SK-N-SH (cell line): ENCODE measurements around the gene SPRY1. TPM values are rescaled to one million over a fixed set of nuclear protein-coding genes. Genes with fewer than 3 reads are reported as not detected.
A peak's percentile ranks its signal among the peaks of the same experiment; 100 is the strongest.

Experiments
- CTCF ChIA-PET: fragments of 300-600, 350-600 bp; formaldehyde crosslinking; extraction: SDS; loops from one replicate; lab custom pipeline; 2021; lab: Yijun Ruan, JAX
- POLR2A ChIA-PET: fragments of 350-600 bp; sonication (Branson Sonifier 250); formaldehyde crosslinking; extraction: SDS; loops from one replicate; lab custom pipeline; 2020; ENCODE audit warnings: antibody characterized with exemption, inconsistent platforms; lab: Yijun Ruan, JAX
- DNase-seq: peaks from one replicate; pipeline ENCODE4 v3.0.0; 2012
- H2AFZ ChIP-seq: fragments of 200-600 bp; sonication (generic); 2 replicates; pipeline ENCODE4 v1.8.1; 2016; ENCODE audit warnings: antibody characterized with exemption, mild to moderate bottlenecking, low read depth
- H3F3A ChIP-seq: fragments of 200-600 bp; sonication (generic); replicated peaks from 2 replicates; pipeline ENCODE3; 2016; ENCODE audit warnings: antibody characterized with exemption, mild to moderate bottlenecking; ENCODE audit not compliant: insufficient read depth
- H3K27ac ChIP-seq, 2 experiments: fragments of 200-500 bp in 1 of 2; fragments of 200-600 bp in 1 of 2; sonication (Bioruptor generic) in 1 of 2; sonication (generic), shearing (Covaris generic) in 1 of 2; 2 replicates each; pipeline versions ENCODE4 v1.5.1 to v1.6.1; 2014 to 2016; ENCODE audit warnings: low read depth in 2 of 2, inconsistent platforms in 1 of 2, low read length in 1 of 2, mild to moderate bottlenecking in 1 of 2, mixed read lengths in 1 of 2
- H3K27me3 ChIP-seq: fragments of 200-600 bp; sonication (generic), shearing (Covaris generic); 2 replicates; pipeline ENCODE4 v1.6.1; 2016; ENCODE audit warnings: mixed run types; ENCODE audit not compliant: insufficient read depth
- H3K36me3 ChIP-seq, 2 experiments: fragments of 200-500 bp in 1 of 2; fragments of 200-600 bp in 1 of 2; sonication (Bioruptor generic) in 1 of 2; sonication (generic) in 1 of 2; replicated peaks in 1 of 2; 2 replicates each; pipeline versions ENCODE3 to v1.5.1; 2014 to 2016; ENCODE audit warnings: low read length in 1 of 2, mild to moderate bottlenecking in 1 of 2; ENCODE audit not compliant: insufficient read depth in 2 of 2, control insufficient read depth in 1 of 2
- H3K4me1 ChIP-seq, 2 experiments: fragments of 200-500 bp in 1 of 2; fragments of 200-600 bp in 1 of 2; sonication (Bioruptor generic) in 1 of 2; sonication (generic), shearing (Covaris generic) in 1 of 2; 2 replicates each; pipeline versions ENCODE4 v1.5.1 to v1.6.1; 2014 to 2016; ENCODE audit warnings: low read depth in 1 of 2, low read length in 1 of 2, mixed run types in 1 of 2; ENCODE audit not compliant: insufficient read depth in 2 of 2, control insufficient read depth in 1 of 2
- H3K4me2 ChIP-seq: fragments of 200-600 bp; sonication (generic), shearing (Covaris generic); 2 replicates; pipeline ENCODE4 v1.6.1; 2017; ENCODE audit warnings: mixed run types
- H3K4me3 ChIP-seq, 2 experiments: fragments of 200-500 bp in 1 of 2; fragments of 200-600 bp in 1 of 2; sonication (Bioruptor generic) in 1 of 2; sonication (generic), shearing (Covaris generic) in 1 of 2; 2 replicates each; pipeline versions ENCODE4 v1.5.1 to v1.8.1; 2014 to 2016; ENCODE audit warnings: low read depth in 2 of 2, inconsistent platforms in 1 of 2, low read length in 1 of 2, mild to moderate bottlenecking in 1 of 2, mixed read lengths in 1 of 2, moderate library complexity in 1 of 2
- H3K79me2 ChIP-seq: fragments of 200-600 bp; sonication (generic); 2 replicates; pipeline ENCODE4 v1.8.1; 2017; ENCODE audit warnings: mild to moderate bottlenecking; ENCODE audit not compliant: insufficient read depth
- H3K9ac ChIP-seq: fragments of 200-600 bp; sonication (generic); 2 replicates; pipeline ENCODE4 v1.6.1; 2017; ENCODE audit warnings: mixed run types
- H3K9me2 ChIP-seq: fragments of 200-600 bp; sonication (generic); 2 replicates; pipeline ENCODE4 v1.6.1; 2017; ENCODE audit warnings: mixed run types
- H3K9me3 ChIP-seq: fragments of 200-600 bp; sonication (generic); 2 replicates; pipeline ENCODE4 v1.6.1; 2017; ENCODE audit warnings: mixed run types, mild to moderate bottlenecking, moderate library complexity
- H4K20me1 ChIP-seq: fragments of 200-600 bp; sonication (generic); 2 replicates; pipeline ENCODE4 v1.6.1; 2017; ENCODE audit warnings: mild to moderate bottlenecking, mixed run types; ENCODE audit not compliant: insufficient read depth
- ELF1 ChIP-seq: IDR thresholded peaks from 2 replicates; pipeline ENCODE4 v1.4.0; 2012
- EP300 ChIP-seq, 2 experiments: IDR thresholded peaks; 2 replicates each; pipeline versions ENCODE4 v1.4.0 to v1.6.1; 2012; ENCODE audit warnings: borderline replicate concordance in 1 of 2, low read depth in 1 of 2, low read length in 1 of 2
- FOSL2 ChIP-seq: IDR thresholded peaks from 2 replicates; pipeline ENCODE4 v1.4.0; 2012; ENCODE audit warnings: low read depth, mild to moderate bottlenecking, moderate library complexity, borderline replicate concordance
- GATA2 ChIP-seq: sonication (generic); formaldehyde crosslinking; IDR thresholded peaks from 2 replicates; pipeline ENCODE4 v1.5.0; 2020; ENCODE audit warnings: mild to moderate bottlenecking, missing genetic modification reagents
- IRF3 ChIP-seq: fragments of 150-350 bp; IDR thresholded peaks from 2 replicates; pipeline ENCODE4 v1.6.1; 2016; ENCODE audit warnings: mild to moderate bottlenecking, low read depth, low read length
- NFIC ChIP-seq: IDR thresholded peaks from 2 replicates; pipeline ENCODE4 v1.4.0; 2012; ENCODE audit warnings: borderline replicate concordance
- TAF1 ChIP-seq: IDR thresholded peaks from 2 replicates; pipeline ENCODE4 v1.6.1; 2012; ENCODE audit warnings: low read depth, mild to moderate bottlenecking, low read length, moderate library complexity, borderline replicate concordance
- ZBTB33 ChIP-seq: IDR thresholded peaks from 2 replicates; pipeline ENCODE4 v1.4.0; 2012; ENCODE audit warnings: low read depth, borderline replicate concordance
- WGBS: methylation state at CpG from one replicate; pipeline ENCODE4 v1.1.6; 2017; ENCODE audit warnings: low lambda C conversion rate; 5-methylcytosine and 5-hydroxymethylcytosine counted together
- polyA plus RNA-seq, 3 experiments: library from polyadenylated mRNA; depleted of rRNA; stranded (reverse); fragments of >200 nt; gene quantifications; 2 replicates each; pipeline ENCODE4 v1.2.3, GENCODE V29; 2012
- TF ChIP-seq, protein P1 (sequence below): IDR thresholded peaks from 2 replicates; pipeline ENCODE4 v1.4.0; 2012; ENCODE audit warnings: low read depth
- TF ChIP-seq, protein P2 (sequence below): IDR thresholded peaks from 2 replicates; pipeline ENCODE4; 2012
- TF ChIP-seq, protein P3 (sequence below): IDR thresholded peaks from 2 replicates; pipeline ENCODE4 v1.6.1; 2012; ENCODE audit warnings: mild to moderate bottlenecking, low read depth, low read length, moderate library complexity
- TF ChIP-seq, protein P4 (sequence below): fragments of 200-600 bp; sonication (generic); IDR thresholded peaks from 2 replicates; pipeline ENCODE4 v1.6.1; 2017; ENCODE audit warnings: antibody characterized with exemption, mild to moderate bottlenecking, moderate library complexity
- TF ChIP-seq, protein P5 (sequence below): IDR thresholded peaks from 2 replicates; pipeline ENCODE4 v1.4.0; 2012; ENCODE audit warnings: low read depth, borderline replicate concordance

SPRY1 gene
- polyA plus RNA-seq, 1 of the 3 experiments (the other 2 are of a cell fraction), result 12.4 TPM

DNA sequence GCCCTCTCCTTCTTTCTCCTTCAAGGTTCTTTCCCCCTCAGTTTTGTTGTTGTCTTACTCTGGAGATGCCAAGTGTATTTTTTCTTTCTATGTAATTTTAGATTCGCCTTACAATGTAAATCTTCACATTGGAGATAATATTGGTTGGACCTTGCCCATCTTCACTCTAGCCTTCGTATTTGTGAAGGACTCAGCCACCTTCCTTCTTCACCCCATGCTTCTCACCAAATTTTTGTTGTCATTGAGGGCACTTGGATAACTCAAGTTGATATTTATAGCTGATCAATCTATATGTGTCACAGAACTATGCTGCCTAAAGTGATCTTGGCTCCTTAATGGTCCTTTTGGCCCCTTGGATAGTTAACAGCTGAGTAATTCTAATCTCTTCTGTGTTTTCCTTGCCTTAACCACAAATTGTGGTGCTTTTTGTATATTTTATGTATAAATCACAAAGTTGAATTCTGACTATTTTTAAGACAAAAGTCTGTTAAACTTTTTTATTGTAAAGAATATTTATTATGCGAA is 6.5 kb downstream of the SPRY1 start:
- TF ChIP-seq, protein P1, sequence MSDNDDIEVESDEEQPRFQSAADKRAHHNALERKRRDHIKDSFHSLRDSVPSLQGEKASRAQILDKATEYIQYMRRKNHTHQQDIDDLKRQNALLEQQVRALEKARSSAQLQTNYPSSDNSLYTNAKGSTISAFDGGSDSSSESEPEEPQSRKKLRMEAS, result no peak
- no peak for TF ChIP-seq FOSL2
- TF ChIP-seq EP300 (IDR thresholded peaks at IDR 0.05; ENCODE audit: borderline replicate concordance in 1 of 2, low read depth in 1 of 2, low read length in 1 of 2), result no peak
- TF ChIP-seq, protein P2, sequence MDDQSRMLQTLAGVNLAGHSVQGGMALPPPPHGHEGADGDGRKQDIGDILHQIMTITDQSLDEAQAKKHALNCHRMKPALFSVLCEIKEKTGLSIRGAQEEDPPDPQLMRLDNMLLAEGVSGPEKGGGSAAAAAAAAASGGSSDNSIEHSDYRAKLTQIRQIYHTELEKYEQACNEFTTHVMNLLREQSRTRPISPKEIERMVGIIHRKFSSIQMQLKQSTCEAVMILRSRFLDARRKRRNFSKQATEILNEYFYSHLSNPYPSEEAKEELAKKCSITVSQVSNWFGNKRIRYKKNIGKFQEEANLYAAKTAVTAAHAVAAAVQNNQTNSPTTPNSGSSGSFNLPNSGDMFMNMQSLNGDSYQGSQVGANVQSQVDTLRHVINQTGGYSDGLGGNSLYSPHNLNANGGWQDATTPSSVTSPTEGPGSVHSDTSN, result peak; percentile 20; the same call in 1 of the 2 replicates
- TF ChIP-seq GATA2, result no peak
- peaks cover 31 to 36% of the 10 kb centered on the region in 2 experiments for H3K36me3 ChIP-seq
- no peaks in the 10 kb centered on the region for H3K9me2 ChIP-seq
- no peaks in the 10 kb centered on the region for H3K27me3 ChIP-seq
- ChIA-PET CTCF (interaction anchor here (1.0 kb wide), 1 partner anchor 259 kb away, joined by 3 read pairs; no protein-coding TSS in a partner anchor), POLR2A (no interaction called here)
- no peak overlapping the region for H3K4me3 ChIP-seq
- H3K9me3 ChIP-seq, result no peaks in the 10 kb centered on the region
- no peak overlapping the region for H3K4me2 ChIP-seq
- no peak for DNase-seq
- no peak overlapping the region for H3K27ac ChIP-seq
- no peaks in the 10 kb centered on the region for H3F3A ChIP-seq
- H3K79me2 ChIP-seq, result peaks cover 41% of the 10 kb centered on the region
- no peak overlapping the region for H3K9ac ChIP-seq
- peaks cover 0 to under 1% of the 10 kb centered on the region in 2 experiments; a peak in 2 of 4 replicates for H3K4me1 ChIP-seq
- no peak overlapping the region for H2AFZ ChIP-seq
- WGBS, result 92% methylated on average over 3 of the region's 3 CpGs
- no peaks in the 10 kb centered on the region; the same call in 1 of the 2 replicates for H4K20me1 ChIP-seq

- Histone ChIP-seq H2AFZ (no peak overlapping the region), H3K36me3 (peaks cover 31 to 36% of the 10 kb centered on the region in 2 experiments), H3K4me3 (no peak overlapping the region), H3K79me2 (peaks cover 35% of the 10 kb centered on the region), H3K27me3 (no peaks in the 10 kb centered on the region), H4K20me1 (no peaks in the 10 kb centered on the region; the same call in 1 of the 2 replicates), H3K4me2 (no peak overlapping the region), H3K27ac (no peak overlapping the region), H3F3A (peaks cover under 1% of the 10 kb centered on the region), H3K4me1 (peaks cover 0 to 6% of the 10 kb centered on the region in 2 experiments; a peak in 2 of 4 replicates), H3K9me2 (no peaks in the 10 kb centered on the region), H3K9ac (no peak overlapping the region), H3K9me3 (no peaks in the 10 kb centered on the region)
- no peak for TF ChIP-seq ELF1
- TF ChIP-seq, protein P1, result no peak
- TF ChIP-seq IRF3, result no peak
- TF ChIP-seq NFIC, result no peak
- TF ChIP-seq, protein P3, sequence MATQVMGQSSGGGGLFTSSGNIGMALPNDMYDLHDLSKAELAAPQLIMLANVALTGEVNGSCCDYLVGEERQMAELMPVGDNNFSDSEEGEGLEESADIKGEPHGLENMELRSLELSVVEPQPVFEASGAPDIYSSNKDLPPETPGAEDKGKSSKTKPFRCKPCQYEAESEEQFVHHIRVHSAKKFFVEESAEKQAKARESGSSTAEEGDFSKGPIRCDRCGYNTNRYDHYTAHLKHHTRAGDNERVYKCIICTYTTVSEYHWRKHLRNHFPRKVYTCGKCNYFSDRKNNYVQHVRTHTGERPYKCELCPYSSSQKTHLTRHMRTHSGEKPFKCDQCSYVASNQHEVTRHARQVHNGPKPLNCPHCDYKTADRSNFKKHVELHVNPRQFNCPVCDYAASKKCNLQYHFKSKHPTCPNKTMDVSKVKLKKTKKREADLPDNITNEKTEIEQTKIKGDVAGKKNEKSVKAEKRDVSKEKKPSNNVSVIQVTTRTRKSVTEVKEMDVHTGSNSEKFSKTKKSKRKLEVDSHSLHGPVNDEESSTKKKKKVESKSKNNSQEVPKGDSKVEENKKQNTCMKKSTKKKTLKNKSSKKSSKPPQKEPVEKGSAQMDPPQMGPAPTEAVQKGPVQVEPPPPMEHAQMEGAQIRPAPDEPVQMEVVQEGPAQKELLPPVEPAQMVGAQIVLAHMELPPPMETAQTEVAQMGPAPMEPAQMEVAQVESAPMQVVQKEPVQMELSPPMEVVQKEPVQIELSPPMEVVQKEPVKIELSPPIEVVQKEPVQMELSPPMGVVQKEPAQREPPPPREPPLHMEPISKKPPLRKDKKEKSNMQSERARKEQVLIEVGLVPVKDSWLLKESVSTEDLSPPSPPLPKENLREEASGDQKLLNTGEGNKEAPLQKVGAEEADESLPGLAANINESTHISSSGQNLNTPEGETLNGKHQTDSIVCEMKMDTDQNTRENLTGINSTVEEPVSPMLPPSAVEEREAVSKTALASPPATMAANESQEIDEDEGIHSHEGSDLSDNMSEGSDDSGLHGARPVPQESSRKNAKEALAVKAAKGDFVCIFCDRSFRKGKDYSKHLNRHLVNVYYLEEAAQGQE, result no peak
- no peak for TF ChIP-seq ZBTB33
- TF ChIP-seq TAF1, result no peak
- TF ChIP-seq, protein P4, sequence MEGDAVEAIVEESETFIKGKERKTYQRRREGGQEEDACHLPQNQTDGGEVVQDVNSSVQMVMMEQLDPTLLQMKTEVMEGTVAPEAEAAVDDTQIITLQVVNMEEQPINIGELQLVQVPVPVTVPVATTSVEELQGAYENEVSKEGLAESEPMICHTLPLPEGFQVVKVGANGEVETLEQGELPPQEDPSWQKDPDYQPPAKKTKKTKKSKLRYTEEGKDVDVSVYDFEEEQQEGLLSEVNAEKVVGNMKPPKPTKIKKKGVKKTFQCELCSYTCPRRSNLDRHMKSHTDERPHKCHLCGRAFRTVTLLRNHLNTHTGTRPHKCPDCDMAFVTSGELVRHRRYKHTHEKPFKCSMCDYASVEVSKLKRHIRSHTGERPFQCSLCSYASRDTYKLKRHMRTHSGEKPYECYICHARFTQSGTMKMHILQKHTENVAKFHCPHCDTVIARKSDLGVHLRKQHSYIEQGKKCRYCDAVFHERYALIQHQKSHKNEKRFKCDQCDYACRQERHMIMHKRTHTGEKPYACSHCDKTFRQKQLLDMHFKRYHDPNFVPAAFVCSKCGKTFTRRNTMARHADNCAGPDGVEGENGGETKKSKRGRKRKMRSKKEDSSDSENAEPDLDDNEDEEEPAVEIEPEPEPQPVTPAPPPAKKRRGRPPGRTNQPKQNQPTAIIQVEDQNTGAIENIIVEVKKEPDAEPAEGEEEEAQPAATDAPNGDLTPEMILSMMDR, result no peak
- TF ChIP-seq, protein P5, sequence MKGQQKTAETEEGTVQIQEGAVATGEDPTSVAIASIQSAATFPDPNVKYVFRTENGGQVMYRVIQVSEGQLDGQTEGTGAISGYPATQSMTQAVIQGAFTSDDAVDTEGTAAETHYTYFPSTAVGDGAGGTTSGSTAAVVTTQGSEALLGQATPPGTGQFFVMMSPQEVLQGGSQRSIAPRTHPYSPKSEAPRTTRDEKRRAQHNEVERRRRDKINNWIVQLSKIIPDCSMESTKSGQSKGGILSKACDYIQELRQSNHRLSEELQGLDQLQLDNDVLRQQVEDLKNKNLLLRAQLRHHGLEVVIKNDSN, result no peak
- POLR2A ChIA-PET, result no interaction called here
- CTCF ChIA-PET, result no interaction called here
- 90% methylated on average over 4 of the region's 4 CpGs for WGBS
- DNase-seq, result no peak
Observed at GRCh38 chr4:123404533-123404932, 7.9 kb downstream of the SPRY1 start.
